Stimulated activated CD8-positive, alpha-beta memory T cell treated with anti-CD3 and anti-CD28 coated beads, Interleukin-2, amount 100 ng/mL, for 1 hour (primary cell): ENCODE measurements around the gene PLXNB3.

Source experiments
- DNase-seq, 2 donors: peaks; one replicate each; pipeline ENCODE4 v3.0.0-alpha.2; 2020; ENCODE audit warnings: low read depth in 2 of 2

Gene PLXNB3

DNA sequence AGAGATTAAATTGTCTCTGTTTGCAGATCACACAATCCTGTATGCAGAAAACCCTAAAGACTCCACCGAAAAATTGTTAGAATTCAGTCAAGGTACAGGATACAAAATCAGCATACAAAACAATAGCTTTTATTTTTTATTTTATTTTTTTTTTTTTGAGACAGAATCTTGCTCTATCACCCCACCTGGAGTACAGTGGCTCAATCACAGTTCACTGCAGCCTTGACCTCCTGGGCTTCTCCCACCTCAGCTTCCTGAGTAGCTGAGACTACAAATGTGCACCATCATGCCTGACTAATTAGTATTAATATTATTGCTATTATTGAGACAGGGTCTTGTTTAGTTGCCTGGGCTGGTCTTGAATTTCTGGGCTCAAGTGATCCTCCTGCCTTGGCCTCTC, 8.9 kb upstream of the PLXNB3 start:
- no peak for DNase-seq

DNA sequence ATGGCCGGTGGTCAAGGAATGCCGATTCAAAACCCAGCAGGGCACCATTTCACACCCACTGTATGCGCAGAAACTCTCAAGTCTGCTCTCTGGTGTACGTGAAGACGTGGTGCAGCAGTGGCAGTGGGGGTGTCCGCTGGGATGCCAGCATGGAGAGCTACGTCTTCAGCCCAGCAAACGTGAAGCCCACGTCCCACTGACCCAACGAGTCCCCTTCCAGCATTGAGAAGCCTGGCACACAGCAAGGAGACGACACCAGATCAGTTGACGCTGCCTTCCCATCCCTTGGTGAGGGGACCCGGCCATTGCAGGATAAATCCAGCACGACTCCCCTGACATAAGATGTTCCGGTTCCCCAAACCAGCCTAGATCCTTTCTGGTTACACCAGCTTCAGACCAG, 2.2 kb upstream of the PLXNB3 start:
- no peak for DNase-seq

DNA sequence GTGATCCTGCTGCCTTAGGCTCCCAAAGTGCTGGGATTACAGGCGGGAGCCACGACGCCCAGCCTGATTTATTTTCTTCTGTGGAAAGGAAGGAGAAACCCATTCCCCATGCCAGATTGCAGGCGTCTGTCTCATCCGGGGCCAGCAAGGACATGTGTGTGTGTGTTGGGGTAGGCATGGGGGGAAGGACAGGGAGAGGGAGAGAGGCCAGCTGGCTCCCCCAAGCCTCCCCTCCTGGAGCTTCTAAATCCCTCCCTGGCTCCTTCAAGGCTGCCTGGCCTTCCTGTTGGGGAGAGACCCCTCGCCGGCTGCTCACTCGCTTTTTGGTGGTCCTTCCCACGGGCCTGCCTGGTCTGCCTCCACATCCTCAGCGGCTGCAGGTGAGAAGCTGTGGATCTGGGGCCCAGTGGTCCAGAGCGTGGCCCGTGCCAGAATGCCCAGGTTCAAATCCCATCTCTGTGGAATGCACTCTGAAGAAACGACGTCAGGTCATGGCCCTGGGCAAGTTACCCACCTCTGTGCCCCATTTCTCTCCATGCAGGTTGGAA, 1.3 kb upstream of the PLXNB3 start:
- DNase-seq, result no peak

DNA sequence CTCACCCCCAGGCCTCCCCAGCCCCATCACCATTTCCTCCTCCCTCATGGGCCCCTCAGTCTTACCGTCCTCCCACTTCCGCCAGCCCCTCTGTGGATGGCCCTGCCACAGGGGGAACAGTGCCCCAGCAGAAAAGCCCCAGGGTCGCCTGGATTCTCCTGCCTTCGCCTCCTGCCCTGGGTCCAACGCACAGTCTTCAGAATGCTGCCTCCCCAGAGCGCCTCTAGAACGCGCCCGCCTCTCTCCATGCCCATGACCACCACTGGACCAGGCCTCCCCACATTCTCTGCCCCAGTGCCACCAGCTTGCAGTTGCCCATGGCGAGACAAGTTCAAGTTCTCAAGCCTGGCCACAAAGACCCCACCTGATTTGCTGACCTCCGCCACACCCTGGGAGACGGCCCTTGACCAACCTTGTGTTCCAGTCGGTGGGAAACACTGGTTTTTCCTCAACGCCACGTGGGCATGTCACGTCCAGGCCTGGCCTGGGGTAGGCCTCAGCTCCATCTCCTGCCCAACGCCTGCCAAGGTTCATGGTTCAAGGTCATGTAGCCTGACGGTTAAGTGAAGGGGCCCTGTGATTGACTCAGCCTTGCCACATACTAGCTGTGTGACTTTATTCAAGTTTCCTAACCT, 634 bp upstream of the PLXNB3 start:
- no peak for DNase-seq

DNA sequence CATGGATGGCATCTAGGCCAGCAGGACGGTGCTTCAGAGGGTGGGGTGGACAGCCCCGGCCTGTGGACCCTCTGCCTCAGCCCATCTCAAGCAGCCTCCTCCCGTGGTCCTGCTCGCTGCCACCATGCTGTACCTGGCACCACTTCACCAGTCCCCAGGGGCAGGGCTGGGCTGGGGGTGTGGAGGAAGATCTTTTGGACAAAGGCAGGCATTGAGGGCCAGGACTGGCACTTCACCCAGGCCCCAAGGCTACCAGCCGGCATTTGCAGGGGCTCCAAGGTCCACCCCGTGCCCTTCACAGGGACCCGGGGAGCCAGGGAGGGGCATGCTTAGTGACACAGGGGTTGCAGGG, 713 bp downstream of the PLXNB3 start:
- no peak for DNase-seq

DNA sequence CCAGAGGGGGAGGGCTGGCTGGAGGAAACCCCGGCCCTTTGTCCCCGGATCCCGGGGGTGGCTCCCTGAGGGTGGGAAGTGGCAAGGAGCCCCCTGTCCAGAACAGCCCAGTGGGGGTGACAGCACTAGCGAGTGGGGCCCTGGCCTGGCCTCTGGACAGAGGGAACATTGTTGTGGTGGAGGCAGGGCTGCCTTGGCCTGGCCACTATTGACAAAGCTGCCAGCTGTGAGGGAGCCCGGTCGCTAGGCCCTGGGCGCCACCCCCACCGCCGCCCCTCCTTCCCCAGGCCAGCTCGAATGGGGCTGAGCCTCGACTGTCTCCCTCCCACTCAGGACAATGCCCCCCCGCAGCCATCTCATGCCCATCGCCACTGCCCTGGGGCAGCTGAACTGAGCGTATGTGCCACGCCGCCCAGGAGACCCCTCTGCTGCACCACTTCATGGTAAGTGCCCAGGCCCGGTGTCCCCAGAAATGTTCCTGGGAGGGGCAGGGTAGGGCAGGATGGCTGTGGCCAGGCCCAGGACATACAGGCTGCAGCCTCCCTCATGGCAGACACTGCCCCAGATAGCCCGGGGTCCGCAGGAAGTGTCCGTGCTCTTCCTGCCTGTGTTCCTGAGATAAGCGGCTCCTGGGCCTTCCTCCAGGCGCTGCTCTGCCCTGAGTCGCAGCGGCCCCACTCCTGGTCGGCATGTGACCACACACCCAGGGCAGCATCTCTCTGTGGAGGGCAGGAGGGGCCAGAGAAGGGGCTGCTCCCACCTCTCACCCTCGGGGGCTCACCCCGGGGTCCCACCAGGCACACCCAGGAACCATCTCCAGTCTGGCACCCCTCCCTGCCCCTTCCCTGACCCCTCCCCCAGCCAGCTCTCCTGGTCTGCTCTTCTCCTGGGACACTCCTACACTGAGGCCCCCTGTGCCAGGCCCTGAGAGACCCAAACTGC, 1.4 kb downstream of the PLXNB3 start:
- no peak for DNase-seq

DNA sequence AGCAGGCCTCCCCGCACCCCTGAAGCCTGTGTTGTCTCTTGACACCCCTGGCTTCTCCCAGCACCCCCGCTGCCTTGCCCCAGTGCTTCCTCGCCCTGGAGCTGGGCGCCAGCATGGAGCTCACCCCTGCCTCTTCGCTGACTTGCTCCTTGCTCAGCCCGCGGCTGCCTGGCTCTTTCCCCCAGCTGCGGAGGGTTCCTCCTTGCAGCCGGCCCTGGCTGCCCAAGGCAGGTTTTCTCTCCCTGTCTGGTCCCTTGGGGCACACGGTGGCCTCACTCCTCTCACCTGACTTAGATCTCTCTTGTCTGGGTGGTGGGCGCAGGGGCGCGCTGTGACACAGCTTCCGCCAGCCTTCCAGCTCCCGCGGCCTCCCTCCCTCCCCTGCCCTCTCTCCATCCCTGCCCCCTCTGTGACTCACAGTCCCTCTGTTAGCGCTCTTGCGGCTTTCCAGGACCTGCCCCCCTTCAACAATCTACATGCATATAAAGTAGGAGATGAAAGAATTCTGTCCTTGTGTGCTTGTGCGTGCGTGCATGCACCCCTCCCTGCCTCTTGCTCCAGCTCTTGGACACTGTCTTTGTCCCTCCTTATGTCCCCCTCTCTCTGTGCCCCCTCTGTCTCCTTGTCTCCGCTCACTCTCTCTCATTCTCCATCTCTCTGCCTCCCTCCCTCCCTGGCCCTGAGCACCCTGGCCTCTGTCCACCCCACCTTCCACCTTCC, 2.2 kb downstream of the PLXNB3 start:
- DNase-seq, result peak in 1 of 2 donors; percentile 12

DNA sequence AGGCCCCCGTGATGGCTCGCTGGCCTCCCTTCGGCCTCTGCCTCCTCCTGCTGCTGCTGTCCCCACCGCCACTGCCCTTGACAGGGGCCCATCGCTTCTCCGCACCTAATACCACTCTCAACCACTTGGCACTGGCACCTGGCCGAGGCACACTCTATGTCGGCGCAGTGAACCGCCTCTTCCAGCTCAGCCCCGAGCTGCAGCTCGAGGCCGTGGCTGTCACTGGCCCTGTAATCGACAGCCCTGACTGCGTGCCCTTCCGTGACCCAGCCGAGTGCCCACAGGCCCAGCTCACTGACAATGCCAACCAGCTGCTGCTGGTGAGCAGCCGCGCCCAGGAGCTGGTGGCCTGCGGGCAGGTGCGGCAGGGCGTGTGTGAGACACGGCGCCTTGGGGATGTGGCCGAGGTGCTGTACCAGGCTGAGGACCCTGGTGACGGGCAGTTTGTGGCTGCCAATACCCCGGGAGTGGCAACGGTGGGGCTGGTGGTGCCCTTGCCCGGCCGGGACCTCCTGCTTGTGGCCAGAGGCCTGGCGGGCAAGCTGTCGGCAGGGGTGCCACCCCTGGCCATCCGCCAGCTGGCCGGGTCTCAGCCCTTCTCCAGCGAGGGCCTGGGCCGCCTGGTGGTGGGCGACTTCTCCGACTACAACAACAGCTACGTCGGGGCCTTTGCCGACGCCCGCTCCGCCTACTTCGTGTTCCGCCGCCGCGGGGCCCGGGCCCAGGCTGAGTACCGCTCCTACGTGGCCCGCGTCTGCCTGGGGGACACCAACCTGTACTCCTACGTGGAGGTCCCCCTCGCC, 3.0 kb downstream of the PLXNB3 start:
- DNase-seq, result no peak

DNA sequence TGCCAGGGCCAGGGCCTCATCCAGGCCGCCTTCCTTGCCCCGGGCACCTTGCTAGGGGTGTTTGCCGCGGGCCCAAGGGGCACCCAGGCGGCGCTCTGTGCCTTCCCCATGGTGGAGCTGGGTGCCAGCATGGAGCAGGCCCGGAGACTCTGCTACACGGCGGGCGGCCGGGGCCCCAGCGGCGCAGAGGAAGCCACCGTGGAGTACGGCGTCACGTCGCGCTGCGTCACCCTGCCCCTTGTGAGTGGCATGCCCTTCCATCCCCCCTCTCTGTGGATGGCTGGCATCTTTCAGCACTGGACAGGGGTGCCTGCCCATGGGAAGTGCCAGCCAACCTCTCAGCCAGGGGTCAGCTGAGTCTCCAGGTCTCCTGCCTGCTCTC, 3.6 kb downstream of the PLXNB3 start:
- no peak for DNase-seq

DNA sequence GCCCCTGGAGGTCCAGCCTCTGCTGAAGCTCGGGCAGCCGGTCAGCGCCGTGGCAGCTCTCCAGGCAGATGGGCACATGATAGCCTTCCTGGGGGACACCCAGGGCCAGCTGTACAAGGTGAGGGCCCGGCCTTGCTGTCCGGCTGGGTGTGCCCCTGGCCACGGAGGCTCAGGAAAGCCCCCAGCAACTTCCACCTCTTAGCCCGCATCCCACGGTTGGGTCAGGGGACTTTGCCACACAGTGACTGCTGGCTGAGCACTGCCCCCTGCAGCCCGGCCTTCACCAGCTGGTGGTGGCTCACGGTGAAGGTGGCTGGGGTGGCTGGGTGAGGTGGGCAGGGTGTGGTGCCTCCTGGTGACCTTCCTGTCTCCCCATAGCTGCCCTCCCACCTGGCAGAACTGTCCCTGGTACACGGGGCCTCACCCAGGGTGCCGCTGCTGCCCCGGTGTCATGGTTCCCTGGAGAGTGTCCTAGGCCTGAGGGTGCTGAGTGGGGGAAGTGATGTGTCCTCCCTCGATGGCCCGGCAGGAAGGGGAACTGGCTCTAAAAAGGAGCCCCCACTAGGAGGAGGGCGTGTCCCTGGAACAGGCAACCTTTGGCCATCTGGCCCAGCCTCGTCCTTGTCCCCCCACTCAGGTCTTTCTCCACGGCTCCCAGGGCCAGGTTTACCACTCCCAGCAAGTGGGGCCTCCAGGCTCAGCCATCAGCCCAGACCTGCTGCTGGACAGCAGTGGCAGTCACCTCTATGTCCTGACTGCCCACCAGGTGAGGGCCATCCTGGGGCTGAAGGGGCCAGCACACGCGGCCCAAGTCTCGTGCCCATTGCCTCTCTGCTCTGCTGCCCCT, 4.5 kb downstream of the PLXNB3 start:
- DNase-seq, result no peak

DNA sequence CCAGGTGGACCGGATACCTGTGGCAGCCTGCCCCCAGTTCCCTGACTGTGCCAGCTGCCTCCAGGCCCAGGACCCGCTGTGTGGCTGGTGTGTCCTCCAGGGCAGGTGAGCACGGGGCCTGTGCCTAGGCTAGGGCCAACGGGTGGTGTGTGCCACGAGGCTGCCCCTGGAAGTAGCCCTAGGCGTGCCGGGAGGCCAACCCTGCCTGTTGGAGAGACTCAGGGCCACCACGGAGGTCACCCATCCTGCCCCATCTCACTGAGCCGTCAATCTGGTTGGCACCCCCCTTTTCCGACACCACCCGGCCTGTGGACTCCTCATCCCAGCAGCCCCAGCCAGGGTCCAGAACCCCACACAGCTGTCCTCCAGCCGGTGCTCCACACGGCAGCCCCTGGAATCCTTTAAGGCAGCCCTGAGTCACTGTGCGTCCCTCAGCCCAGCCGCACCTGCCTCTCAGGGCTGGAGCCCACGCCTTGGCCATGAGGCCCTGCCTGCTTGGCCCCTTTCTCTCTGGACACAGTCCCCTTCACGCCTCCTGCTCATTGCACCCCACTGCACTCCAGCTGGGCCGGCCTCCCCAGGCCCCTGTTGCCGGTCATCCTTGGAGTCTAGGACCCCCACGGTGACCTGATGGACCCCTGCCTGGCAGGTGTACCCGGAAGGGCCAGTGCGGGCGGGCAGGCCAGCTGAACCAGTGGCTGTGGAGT, 5.3 kb downstream of the PLXNB3 start:
- no peak for DNase-seq

DNA sequence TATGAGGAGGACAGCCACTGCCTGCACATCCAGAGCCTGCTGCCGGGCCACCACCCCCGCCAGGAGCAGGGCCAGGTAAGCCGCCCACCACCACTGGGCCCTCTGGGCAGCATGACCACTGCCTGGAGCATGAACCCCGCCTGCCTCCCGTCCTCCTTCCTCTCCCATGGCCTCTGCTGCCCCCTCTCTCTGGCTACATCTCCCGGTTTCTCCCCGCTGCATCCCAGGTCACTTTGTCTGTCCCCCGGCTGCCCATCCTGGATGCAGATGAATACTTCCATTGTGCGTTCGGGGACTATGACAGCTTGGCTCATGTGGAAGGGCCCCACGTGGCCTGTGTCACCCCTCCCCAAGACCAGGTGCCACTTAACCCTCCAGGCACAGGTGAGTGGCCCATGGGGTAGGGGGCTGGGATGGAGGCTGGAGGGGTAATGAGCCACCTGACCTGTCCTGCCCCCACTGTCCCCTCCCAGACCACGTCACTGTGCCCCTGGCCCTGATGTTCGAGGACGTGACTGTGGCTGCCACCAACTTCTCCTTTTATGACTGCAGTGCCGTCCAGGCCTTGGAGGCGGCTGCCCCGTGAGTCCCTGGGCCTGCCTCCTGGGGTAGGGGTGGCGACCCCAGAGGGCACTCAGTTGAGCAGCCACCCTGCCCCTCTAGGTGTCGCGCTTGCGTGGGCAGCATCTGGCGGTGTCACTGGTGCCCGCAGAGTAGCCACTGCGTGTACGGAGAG, 6.0 kb downstream of the PLXNB3 start:
- no peak for DNase-seq

DNA sequence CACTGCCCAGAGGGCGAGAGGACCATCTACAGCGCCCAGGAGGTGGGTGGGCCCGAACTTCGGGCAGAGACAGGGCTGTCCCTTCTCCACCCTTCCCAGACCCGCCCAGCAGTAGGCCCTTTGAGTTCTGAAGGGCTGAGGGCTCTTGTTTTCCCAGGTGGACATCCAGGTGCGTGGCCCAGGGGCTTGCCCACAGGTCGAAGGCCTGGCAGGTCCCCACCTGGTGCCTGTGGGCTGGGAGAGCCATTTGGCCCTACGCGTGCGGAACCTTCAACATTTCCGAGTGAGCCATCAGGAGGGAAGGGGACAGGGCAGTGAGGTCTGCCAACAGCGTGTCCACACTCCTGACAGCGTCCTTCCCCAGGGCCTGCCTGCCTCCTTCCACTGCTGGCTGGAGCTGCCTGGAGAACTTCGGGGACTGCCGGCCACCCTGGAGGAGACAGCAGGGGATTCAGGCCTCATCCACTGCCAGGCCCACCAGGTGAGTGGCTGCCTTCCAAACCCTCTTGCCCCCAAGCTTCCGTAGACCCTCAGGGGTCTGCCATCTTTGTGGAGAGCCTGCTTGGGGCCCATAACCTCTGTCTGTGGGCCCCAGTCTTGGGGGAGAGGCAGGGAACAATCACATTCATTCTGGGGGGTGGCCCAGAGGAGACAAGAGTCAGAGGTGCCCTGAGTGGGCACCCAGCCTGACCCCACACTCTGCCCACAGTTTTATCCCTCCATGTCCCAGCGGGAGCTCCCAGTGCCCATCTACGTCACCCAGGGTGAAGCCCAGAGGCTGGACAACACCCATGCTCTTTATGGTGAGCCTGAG, 6.8 kb downstream of the PLXNB3 start:
- no peak for DNase-seq

DNA sequence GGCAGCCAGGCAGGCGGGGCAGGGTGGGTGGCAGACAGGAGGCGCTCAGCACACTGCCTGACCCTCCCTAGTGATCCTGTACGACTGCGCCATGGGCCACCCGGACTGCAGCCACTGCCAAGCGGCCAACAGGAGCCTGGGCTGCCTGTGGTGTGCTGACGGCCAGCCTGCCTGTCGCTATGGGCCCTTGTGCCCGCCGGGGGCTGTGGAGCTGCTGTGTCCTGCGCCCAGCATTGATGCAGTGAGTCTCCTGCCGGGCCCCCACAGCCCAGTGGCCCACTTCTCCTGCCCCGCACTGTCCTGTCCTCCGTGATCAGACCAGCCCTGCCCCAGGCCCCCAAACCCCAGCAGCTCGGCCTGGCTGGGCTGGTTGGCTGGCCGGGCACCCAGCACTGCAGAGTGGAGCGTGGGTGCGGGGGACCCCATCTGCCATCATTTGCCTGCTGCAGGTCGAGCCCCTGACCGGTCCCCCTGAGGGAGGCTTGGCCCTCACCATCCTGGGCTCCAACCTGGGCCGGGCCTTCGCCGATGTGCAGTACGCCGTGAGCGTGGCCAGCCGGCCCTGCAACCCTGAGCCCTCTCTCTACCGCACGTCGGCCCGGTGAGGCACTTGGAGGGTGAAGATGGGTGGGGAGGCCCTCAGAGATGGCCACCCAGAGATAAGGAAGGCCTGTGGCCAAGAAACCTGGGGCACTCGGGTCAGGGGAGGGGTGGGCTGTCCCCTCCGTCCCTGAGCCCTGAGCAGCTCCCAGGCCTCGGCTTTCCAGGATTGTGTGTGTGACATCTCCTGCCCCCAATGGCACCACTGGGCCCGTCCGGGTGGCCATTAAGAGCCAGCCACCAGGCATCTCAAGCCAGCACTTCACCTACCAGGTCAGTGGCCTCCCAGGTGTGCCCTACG, 7.6 kb downstream of the PLXNB3 start:
- DNase-seq, result no peak

DNA sequence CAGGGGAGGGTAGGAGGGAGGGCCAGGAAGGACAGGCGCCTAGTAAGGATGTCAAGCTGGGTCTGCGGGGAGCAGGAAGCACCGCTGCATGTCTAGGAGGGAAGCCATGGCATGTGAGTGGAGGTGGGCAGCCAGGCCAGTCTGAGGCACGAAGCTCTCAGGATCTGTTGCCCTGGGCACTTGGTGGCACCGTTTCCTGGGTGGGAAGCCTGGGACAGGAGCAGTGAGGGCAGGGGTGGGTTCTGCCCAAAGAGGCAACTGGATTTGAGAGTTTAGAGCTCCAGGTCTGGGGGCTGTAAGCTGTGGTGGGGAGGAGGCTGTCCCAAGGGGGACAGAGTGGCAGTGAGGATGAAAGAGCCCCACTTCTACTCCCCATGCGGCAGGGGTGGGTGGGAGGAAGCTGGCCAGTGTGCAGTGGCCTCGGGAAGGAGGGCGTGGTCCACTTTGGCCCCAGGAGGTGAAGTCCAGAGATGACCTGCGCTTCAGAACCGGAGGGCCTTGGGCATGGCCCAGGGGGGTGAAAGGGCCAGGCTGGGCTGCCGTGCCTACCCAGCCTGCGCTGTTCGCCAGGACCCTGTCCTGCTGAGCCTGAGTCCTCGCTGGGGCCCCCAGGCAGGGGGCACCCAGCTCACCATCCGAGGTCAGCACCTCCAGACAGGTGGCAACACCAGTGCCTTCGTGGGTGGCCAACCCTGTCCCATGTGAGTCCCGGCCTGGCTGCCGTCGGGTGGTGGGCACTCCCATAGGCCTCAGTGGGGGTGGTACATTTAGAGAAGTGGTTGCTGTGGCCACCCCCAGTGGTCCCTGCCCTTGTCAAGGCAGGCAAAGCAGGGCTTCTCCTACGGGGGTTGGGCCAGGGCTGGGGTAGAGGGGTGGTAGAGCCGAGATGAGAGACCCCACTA, 8.5 kb downstream of the PLXNB3 start:
- DNase-seq, result no peak

DNA sequence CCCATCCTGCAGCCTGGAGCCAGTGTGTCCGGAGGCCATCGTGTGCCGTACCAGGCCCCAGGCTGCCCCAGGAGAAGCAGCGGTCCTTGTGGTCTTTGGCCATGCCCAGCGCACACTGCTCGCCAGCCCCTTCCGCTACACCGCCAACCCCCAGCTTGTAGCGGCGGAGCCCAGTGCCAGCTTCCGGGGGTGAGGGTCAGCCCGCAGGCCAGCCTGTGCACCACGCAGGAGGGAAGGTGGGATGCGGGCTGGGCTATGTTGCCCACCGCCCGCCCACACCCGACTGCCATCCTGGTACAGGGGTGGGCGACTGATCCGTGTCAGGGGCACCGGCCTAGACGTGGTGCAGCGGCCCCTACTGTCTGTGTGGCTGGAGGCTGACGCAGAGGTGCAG, 9.2 kb downstream of the PLXNB3 start:
- DNase-seq, result no peak
